Measurements from ENCODE around the gene KRTAP10-2. TPM values are rescaled to one million over a fixed set of nuclear protein-coding genes. Genes with fewer than 3 reads are reported as not detected.

Gene KRTAP10-2
- total and polyA plus RNA-seq, 9 of the 15 experiments (the other 6 are each of a cell fraction or from before 2014, with no cell fraction given), result not detected

Other genes starting within 250 kb of the KRTAP10-2 start
Only the 7 nearest of the 19 such genes appear.
- not detected in 2 replicates for gene KRTAP10-1, start 11.3 kb downstream of the KRTAP10-2 start, total RNA-seq (2014; rRNA removed)
- not detected in 2 replicates for gene KRTAP10-1, start 11.3 kb downstream of the KRTAP10-2 start, total RNA-seq (2014; rRNA removed; fragmentation: Illumina TruSeq; extraction: Trizol)
- gene KRTAP10-1, start 11.3 kb downstream of the KRTAP10-2 start, total RNA-seq (2015; rRNA removed; fragmentation: Illumina TruSeq; extraction: Trizol), result not detected in 2 replicates
- gene KRTAP10-1, start 11.3 kb downstream of the KRTAP10-2 start, total RNA-seq (2021), result not detected in 2 replicates
- gene KRTAP10-1, start 11.3 kb downstream of the KRTAP10-2 start, polyA plus RNA-seq (2011; rRNA removed), result not detected in 2 replicates
- gene KRTAP10-1, start 11.3 kb downstream of the KRTAP10-2 start, polyA plus RNA-seq (2014; fragmentation: Illumina TruSeq; extraction: Trizol), result not detected in 2 replicates
- gene KRTAP10-1, start 11.3 kb downstream of the KRTAP10-2 start, polyA plus RNA-seq (2014; fragmentation: Nextera tagmentation; extraction: Ambion mirVana), result not detected
- not detected in 2 replicates for gene KRTAP10-1, start 11.3 kb downstream of the KRTAP10-2 start, polyA plus RNA-seq (2014; rRNA removed)
- not detected in 2 replicates for gene KRTAP10-3, start 7.3 kb upstream of the KRTAP10-2 start, total RNA-seq (2014; rRNA removed)
- not detected in 2 replicates for gene KRTAP10-3, start 7.3 kb upstream of the KRTAP10-2 start, total RNA-seq (2014; rRNA removed; fragmentation: Illumina TruSeq; extraction: Trizol)
- not detected in 2 replicates for gene KRTAP10-3, start 7.3 kb upstream of the KRTAP10-2 start, total RNA-seq (2015; rRNA removed; fragmentation: Illumina TruSeq; extraction: Trizol)
- not detected in 2 replicates for gene KRTAP10-3, start 7.3 kb upstream of the KRTAP10-2 start, total RNA-seq (2021)
- not detected in 2 replicates for gene KRTAP10-3, start 7.3 kb upstream of the KRTAP10-2 start, polyA plus RNA-seq (2011; rRNA removed)
- not detected in 2 replicates for gene KRTAP10-3, start 7.3 kb upstream of the KRTAP10-2 start, polyA plus RNA-seq (2014; fragmentation: Illumina TruSeq; extraction: Trizol)
- not detected for gene KRTAP10-3, start 7.3 kb upstream of the KRTAP10-2 start, polyA plus RNA-seq (2014; fragmentation: Nextera tagmentation; extraction: Ambion mirVana)
- not detected in 2 replicates for gene KRTAP10-3, start 7.3 kb upstream of the KRTAP10-2 start, polyA plus RNA-seq (2014; rRNA removed)
- gene KRTAP10-4, start 22.2 kb upstream of the KRTAP10-2 start, total RNA-seq (2014; rRNA removed), result not detected in 2 replicates
- not detected in 2 replicates for gene KRTAP10-4, start 22.2 kb upstream of the KRTAP10-2 start, total RNA-seq (2014; rRNA removed; fragmentation: Illumina TruSeq; extraction: Trizol)
- gene KRTAP10-4, start 22.2 kb upstream of the KRTAP10-2 start, total RNA-seq (2015; rRNA removed; fragmentation: Illumina TruSeq; extraction: Trizol), result not detected in 2 replicates
- gene KRTAP10-4, start 22.2 kb upstream of the KRTAP10-2 start, total RNA-seq (2021), result not detected in 2 replicates
- not detected in 2 replicates for gene KRTAP10-4, start 22.2 kb upstream of the KRTAP10-2 start, polyA plus RNA-seq (2011; rRNA removed)
- gene KRTAP10-4, start 22.2 kb upstream of the KRTAP10-2 start, polyA plus RNA-seq (2014; fragmentation: Illumina TruSeq; extraction: Trizol), result not detected in 2 replicates
- gene KRTAP10-4, start 22.2 kb upstream of the KRTAP10-2 start, polyA plus RNA-seq (2014; fragmentation: Nextera tagmentation; extraction: Ambion mirVana), result not detected
- not detected in 2 replicates for gene KRTAP10-4, start 22.2 kb upstream of the KRTAP10-2 start, polyA plus RNA-seq (2014; rRNA removed)
- not detected in 2 replicates for gene KRTAP10-5, start 29.1 kb upstream of the KRTAP10-2 start, total RNA-seq (2014; rRNA removed)
- gene KRTAP10-5, start 29.1 kb upstream of the KRTAP10-2 start, total RNA-seq (2014; rRNA removed; fragmentation: Illumina TruSeq; extraction: Trizol), result not detected in 2 replicates
- not detected in 2 replicates for gene KRTAP10-5, start 29.1 kb upstream of the KRTAP10-2 start, total RNA-seq (2015; rRNA removed; fragmentation: Illumina TruSeq; extraction: Trizol)
- not detected in 2 replicates for gene KRTAP10-5, start 29.1 kb upstream of the KRTAP10-2 start, total RNA-seq (2021)
- not detected in 2 replicates for gene KRTAP10-5, start 29.1 kb upstream of the KRTAP10-2 start, polyA plus RNA-seq (2011; rRNA removed)
- gene KRTAP10-5, start 29.1 kb upstream of the KRTAP10-2 start, polyA plus RNA-seq (2014; fragmentation: Illumina TruSeq; extraction: Trizol), result not detected in 2 replicates
- gene KRTAP10-5, start 29.1 kb upstream of the KRTAP10-2 start, polyA plus RNA-seq (2014; fragmentation: Nextera tagmentation; extraction: Ambion mirVana), result not detected
- not detected in 2 replicates for gene KRTAP10-5, start 29.1 kb upstream of the KRTAP10-2 start, polyA plus RNA-seq (2014; rRNA removed)
- gene KRTAP10-6, start 41.0 kb upstream of the KRTAP10-2 start, total RNA-seq (2014; rRNA removed), result not detected in 2 replicates
- gene KRTAP10-6, start 41.0 kb upstream of the KRTAP10-2 start, total RNA-seq (2014; rRNA removed; fragmentation: Illumina TruSeq; extraction: Trizol), result not detected in 2 replicates
- gene KRTAP10-6, start 41.0 kb upstream of the KRTAP10-2 start, total RNA-seq (2015; rRNA removed; fragmentation: Illumina TruSeq; extraction: Trizol), result not detected in 2 replicates
- gene KRTAP10-6, start 41.0 kb upstream of the KRTAP10-2 start, total RNA-seq (2021), result not detected in 2 replicates
- gene KRTAP10-6, start 41.0 kb upstream of the KRTAP10-2 start, polyA plus RNA-seq (2011; rRNA removed), result not detected in 2 replicates
- gene KRTAP10-6, start 41.0 kb upstream of the KRTAP10-2 start, polyA plus RNA-seq (2014; fragmentation: Illumina TruSeq; extraction: Trizol), result not detected in 2 replicates
- gene KRTAP10-6, start 41.0 kb upstream of the KRTAP10-2 start, polyA plus RNA-seq (2014; fragmentation: Nextera tagmentation; extraction: Ambion mirVana), result not detected
- gene KRTAP10-6, start 41.0 kb upstream of the KRTAP10-2 start, polyA plus RNA-seq (2014; rRNA removed), result not detected in 2 replicates
- not detected in 2 replicates for gene KRTAP10-7, start 49.1 kb upstream of the KRTAP10-2 start, total RNA-seq (2014; rRNA removed)
- gene KRTAP10-7, start 49.1 kb upstream of the KRTAP10-2 start, total RNA-seq (2014; rRNA removed; fragmentation: Illumina TruSeq; extraction: Trizol), result not detected in 2 replicates
- gene KRTAP10-7, start 49.1 kb upstream of the KRTAP10-2 start, total RNA-seq (2015; rRNA removed; fragmentation: Illumina TruSeq; extraction: Trizol), result not detected in 2 replicates
- gene KRTAP10-7, start 49.1 kb upstream of the KRTAP10-2 start, total RNA-seq (2021), result not detected in 2 replicates
- not detected in 2 replicates for gene KRTAP10-7, start 49.1 kb upstream of the KRTAP10-2 start, polyA plus RNA-seq (2011; rRNA removed)
- gene KRTAP10-7, start 49.1 kb upstream of the KRTAP10-2 start, polyA plus RNA-seq (2014; fragmentation: Illumina TruSeq; extraction: Trizol), result not detected in 2 replicates
- not detected for gene KRTAP10-7, start 49.1 kb upstream of the KRTAP10-2 start, polyA plus RNA-seq (2014; fragmentation: Nextera tagmentation; extraction: Ambion mirVana)
- not detected in 2 replicates for gene KRTAP10-7, start 49.1 kb upstream of the KRTAP10-2 start, polyA plus RNA-seq (2014; rRNA removed)
- not detected in 2 replicates for gene KRTAP10-8, start 60.6 kb upstream of the KRTAP10-2 start, total RNA-seq (2014; rRNA removed)
- gene KRTAP10-8, start 60.6 kb upstream of the KRTAP10-2 start, total RNA-seq (2014; rRNA removed; fragmentation: Illumina TruSeq; extraction: Trizol), result not detected in 2 replicates
- not detected in 2 replicates for gene KRTAP10-8, start 60.6 kb upstream of the KRTAP10-2 start, total RNA-seq (2015; rRNA removed; fragmentation: Illumina TruSeq; extraction: Trizol)
- gene KRTAP10-8, start 60.6 kb upstream of the KRTAP10-2 start, total RNA-seq (2021), result not detected in 2 replicates
- not detected in 2 replicates for gene KRTAP10-8, start 60.6 kb upstream of the KRTAP10-2 start, polyA plus RNA-seq (2011; rRNA removed)
- gene KRTAP10-8, start 60.6 kb upstream of the KRTAP10-2 start, polyA plus RNA-seq (2014; fragmentation: Illumina TruSeq; extraction: Trizol), result not detected in 2 replicates
- not detected for gene KRTAP10-8, start 60.6 kb upstream of the KRTAP10-2 start, polyA plus RNA-seq (2014; fragmentation: Nextera tagmentation; extraction: Ambion mirVana)
- gene KRTAP10-8, start 60.6 kb upstream of the KRTAP10-2 start, polyA plus RNA-seq (2014; rRNA removed), result not detected in 2 replicates

All from K562 (cell line).